Measurements from ENCODE around the gene TMEM242.

- TF ChIP-seq TCF12 (IDR thresholded peaks at IDR 0.05; ENCODE audit: low read depth, low read length), result no peak
- TF ChIP-seq, protein P1, sequence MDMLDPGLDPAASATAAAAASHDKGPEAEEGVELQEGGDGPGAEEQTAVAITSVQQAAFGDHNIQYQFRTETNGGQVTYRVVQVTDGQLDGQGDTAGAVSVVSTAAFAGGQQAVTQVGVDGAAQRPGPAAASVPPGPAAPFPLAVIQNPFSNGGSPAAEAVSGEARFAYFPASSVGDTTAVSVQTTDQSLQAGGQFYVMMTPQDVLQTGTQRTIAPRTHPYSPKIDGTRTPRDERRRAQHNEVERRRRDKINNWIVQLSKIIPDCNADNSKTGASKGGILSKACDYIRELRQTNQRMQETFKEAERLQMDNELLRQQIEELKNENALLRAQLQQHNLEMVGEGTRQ (IDR thresholded peaks at IDR 0.05; ENCODE audit: low read length), result no peak
- TF ChIP-seq RNF2 (IDR thresholded peaks at IDR 0.05; ENCODE audit: borderline replicate concordance, low read depth, low read length, missing control alignments, poor library complexity, severe bottlenecking), result no peak
- TF ChIP-seq, protein P2, sequence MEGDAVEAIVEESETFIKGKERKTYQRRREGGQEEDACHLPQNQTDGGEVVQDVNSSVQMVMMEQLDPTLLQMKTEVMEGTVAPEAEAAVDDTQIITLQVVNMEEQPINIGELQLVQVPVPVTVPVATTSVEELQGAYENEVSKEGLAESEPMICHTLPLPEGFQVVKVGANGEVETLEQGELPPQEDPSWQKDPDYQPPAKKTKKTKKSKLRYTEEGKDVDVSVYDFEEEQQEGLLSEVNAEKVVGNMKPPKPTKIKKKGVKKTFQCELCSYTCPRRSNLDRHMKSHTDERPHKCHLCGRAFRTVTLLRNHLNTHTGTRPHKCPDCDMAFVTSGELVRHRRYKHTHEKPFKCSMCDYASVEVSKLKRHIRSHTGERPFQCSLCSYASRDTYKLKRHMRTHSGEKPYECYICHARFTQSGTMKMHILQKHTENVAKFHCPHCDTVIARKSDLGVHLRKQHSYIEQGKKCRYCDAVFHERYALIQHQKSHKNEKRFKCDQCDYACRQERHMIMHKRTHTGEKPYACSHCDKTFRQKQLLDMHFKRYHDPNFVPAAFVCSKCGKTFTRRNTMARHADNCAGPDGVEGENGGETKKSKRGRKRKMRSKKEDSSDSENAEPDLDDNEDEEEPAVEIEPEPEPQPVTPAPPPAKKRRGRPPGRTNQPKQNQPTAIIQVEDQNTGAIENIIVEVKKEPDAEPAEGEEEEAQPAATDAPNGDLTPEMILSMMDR (IDR thresholded peaks at IDR 0.05; ENCODE audit: control extremely low read depth in 1 of 3, insufficient read depth in 1 of 3, low read depth in 1 of 3, low read length in 3 of 3), result no peak
- TF ChIP-seq EZH2 (IDR thresholded peaks at IDR 0.05; ENCODE audit: low read depth, low read length, severe bottlenecking), result no peak
These were observed 71.6 kb downstream of the TMEM242 start for GRCh38 chr6:157251586-157252247.

Data from H1 (cell line).